Thyroid gland (tissue), 4 donors: ENCODE data around the gene TCF12.

Source experiments
- POLR2A ChIP-seq, 2 donors: fragments of 450-650 bp; IDR thresholded peaks; one replicate each; pipeline ENCODE4 v1.6.1; 2017; ENCODE audit warnings: antibody characterized with exemption in 2 of 2, mild to moderate bottlenecking in 2 of 2, moderate library complexity in 1 of 2
- TF ChIP-seq, protein P1 (sequence below), 6 experiments: fragments of 200-600 bp in 3 of 6; fragments of 450-650 bp in 3 of 6; sonication (generic) in 3 of 6; IDR thresholded peaks; one replicate each; pipeline ENCODE4 v1.5.1; 2016 to 2019; ENCODE audit warnings: antibody characterized with exemption in 6 of 6, mild to moderate bottlenecking in 2 of 6, inconsistent platforms in 1 of 6, moderate library complexity in 1 of 6

DNA sequence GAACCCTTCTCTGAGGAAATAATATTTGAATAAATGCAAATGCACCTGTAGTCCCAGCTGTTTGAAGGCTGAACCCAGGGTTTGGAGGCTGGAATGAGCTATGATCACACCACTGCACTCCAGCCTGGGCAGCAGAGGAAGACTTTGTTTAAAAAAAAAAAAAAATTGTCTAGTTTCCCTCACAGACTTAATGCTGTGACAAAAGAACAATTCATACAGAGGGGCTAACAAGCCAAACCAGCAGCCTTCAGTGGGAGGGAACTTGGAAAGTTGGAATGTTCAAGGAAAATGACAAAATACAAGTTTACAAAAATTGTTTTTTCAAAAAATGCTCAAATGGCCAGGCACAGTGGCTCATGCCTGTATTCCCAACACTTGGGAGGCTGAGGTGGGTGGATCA lies 229.8 kb downstream of the TCF12 start:
- TF ChIP-seq, protein P1, sequence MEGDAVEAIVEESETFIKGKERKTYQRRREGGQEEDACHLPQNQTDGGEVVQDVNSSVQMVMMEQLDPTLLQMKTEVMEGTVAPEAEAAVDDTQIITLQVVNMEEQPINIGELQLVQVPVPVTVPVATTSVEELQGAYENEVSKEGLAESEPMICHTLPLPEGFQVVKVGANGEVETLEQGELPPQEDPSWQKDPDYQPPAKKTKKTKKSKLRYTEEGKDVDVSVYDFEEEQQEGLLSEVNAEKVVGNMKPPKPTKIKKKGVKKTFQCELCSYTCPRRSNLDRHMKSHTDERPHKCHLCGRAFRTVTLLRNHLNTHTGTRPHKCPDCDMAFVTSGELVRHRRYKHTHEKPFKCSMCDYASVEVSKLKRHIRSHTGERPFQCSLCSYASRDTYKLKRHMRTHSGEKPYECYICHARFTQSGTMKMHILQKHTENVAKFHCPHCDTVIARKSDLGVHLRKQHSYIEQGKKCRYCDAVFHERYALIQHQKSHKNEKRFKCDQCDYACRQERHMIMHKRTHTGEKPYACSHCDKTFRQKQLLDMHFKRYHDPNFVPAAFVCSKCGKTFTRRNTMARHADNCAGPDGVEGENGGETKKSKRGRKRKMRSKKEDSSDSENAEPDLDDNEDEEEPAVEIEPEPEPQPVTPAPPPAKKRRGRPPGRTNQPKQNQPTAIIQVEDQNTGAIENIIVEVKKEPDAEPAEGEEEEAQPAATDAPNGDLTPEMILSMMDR (IDR thresholded peaks at IDR 0.05): no peak
- no peak for TF ChIP-seq POLR2A (IDR thresholded peaks at IDR 0.05)
